ENCODE results near the gene SULT6B1. TPM values are rescaled to one million over a fixed set of nuclear protein-coding genes. Genes with fewer than 3 reads are reported as not detected.

SULT6B1 gene
- total RNA-seq, 1 experiment from 2014 or later, result not detected

- DNase-seq (ENCODE audit: low read depth), result peak; percentile 4
Observed at GRCh38 chr2:37195862-37196319, 7.4 kb upstream of the SULT6B1 start.

GRCh38 chr2:37192551-37192950, 4.1 kb upstream of the SULT6B1 start:
- DNase-seq (ENCODE audit: low read depth), result no peak

DNA sequence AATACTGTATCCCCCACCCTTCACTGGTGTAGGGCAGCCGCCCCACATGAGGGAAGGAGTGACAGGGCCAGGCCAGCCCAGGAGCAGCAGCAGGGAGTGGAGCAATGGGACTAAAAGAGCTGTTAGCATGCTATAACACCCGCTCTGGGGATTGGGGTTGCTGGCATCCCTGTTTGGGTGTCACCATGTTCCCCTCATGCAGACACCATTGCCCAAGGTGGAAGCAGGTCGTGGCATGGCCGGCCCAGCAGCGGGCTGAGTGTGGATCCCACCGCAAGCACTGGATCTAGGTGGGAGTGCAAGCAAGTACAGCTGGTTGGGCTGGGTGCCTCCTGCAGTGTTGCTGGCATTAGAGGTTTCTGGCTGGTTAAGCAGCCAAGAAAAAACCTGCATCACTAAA, 3.3 kb upstream of the SULT6B1 start:
- DNase-seq (ENCODE audit: low read depth), result no peak

DNA sequence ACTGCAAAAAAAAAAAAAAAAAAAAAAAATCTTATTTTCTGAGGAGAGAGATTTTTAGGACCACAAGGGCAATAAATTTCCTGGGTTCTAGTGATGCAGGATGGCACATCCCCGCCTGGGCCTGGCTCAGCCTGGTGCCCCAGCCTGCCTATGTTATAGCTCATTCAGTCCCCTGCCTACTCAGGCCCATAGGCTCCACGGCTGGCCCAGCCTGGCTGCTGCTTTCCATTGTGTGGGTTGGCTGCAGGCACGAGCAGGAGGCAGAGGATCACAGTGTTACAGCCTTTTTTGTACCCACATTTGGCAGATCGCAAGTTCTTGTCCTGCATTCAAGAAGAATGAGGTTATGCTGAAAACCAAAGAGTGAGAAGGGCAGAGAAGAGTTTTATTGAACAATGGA, 2.8 kb upstream of the SULT6B1 start:
- no peak for DNase-seq (ENCODE audit: low read depth)

DNA sequence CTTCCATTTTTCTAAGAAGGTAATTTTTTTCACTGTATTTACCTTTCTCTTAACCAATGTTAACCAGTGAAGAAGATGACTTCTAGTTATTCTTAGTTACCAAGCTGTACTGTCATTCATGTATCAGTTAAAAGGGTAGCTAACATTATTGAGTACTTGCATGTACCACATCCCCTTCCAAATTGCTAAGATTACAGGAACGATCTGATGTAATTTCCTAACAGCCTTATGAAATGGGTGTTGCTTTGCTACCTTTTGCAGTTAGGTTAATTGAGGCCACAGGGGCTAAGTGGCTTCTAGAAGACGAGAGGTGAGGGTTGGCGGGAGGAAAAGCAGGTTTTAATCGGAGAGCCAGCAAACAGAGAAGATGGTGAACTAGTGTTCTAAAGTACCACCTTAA, 1.8 kb upstream of the SULT6B1 start:
- DNase-seq (ENCODE audit: low read depth), result no peak

- peak; percentile 90 for DNase-seq (ENCODE audit: low read depth)
Observed at GRCh38 chr2:37189452-37190153, 1.1 kb upstream of the SULT6B1 start.

DNA sequence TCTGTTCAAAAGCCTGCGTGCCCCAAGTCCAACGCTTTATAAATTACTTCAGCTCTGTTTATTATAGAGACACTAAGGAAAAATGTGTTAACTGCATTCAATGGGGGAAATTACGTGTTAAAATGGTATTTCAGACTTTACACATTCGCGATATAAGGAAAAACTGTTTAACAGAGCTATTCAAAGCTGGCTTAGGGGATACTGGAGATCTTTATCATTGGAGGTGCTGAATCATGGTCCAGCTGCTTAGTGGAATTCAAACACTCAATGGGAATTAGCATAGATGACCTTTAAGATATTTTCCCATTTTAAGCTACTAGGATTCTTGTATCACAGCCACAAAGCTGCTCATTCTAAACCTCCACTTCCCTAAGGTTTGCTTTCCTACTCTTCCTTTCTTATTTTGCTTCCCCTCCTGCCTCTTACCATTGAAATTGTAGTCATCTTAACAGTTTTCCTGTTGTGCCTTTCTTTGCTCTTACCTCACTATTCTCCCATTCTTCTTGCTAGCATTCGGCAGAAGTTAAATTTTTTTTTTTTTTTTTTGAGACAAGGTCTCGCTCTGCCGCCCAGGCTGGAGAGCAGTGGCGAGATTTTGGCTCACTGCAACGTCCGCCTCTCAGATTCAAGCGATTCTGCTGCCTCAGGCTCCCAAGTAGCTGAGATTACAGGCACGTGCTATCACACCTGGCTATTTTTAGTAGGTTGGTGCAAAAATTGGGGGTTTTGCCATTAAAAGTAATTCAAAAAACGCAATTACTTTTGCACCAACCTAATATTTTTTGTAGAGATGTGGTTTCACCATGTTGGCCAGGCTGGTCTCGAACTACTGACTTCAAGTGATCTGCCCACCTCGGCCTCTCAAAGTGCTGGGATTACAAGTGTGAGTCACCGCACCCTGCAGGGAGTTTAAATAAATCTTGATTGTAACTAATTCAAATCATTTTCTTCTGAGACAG, 6.5 kb downstream of the SULT6B1 start:
- DNase-seq (ENCODE audit: low read depth), result peak; percentile 76

GRCh38 chr2:37180640-37181039, 7.8 kb downstream of the SULT6B1 start:
- no peak for DNase-seq (ENCODE audit: low read depth)

GRCh38 chr2:37180006-37180639, 8.3 kb downstream of the SULT6B1 start:
- DNase-seq (ENCODE audit: low read depth), result no peak

DNA sequence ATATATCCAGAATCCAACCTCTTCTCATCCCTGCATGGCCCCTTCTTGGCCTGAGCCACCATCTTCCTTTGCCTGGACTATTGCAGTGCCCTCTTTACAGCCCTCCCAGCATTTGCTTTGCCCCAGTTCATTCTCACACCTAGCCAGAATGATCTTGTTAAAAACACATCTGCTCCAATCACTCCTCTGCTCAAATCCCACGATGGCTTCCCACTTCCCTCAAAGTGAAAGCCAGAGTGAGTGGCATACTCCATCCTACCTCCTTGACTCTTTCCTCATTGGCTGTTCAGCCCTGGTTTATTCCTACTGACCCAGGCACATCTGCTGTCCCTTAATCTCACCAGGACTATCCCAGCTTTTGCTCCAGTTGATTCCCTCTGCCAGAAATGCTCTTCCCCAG, 14.7 kb downstream of the SULT6B1 start:
- DNase-seq (ENCODE audit: low read depth), result no peak

DNA sequence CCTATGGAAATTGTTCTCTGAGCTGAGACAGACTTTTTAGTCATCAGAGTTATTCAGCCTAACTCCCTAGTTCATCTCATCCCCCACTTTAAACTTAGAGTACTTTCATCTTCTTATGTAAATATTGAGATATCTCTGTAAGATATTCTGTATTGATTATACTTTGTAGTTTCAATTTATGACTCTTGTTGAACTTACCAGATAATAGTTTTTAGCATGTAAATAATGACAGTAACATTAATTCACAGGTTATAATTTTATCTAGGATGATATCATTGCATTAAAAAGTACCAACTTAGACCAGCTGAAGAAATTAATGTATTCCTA, 16.9 kb downstream of the SULT6B1 start:
- no peak for DNase-seq (ENCODE audit: low read depth)

DNA sequence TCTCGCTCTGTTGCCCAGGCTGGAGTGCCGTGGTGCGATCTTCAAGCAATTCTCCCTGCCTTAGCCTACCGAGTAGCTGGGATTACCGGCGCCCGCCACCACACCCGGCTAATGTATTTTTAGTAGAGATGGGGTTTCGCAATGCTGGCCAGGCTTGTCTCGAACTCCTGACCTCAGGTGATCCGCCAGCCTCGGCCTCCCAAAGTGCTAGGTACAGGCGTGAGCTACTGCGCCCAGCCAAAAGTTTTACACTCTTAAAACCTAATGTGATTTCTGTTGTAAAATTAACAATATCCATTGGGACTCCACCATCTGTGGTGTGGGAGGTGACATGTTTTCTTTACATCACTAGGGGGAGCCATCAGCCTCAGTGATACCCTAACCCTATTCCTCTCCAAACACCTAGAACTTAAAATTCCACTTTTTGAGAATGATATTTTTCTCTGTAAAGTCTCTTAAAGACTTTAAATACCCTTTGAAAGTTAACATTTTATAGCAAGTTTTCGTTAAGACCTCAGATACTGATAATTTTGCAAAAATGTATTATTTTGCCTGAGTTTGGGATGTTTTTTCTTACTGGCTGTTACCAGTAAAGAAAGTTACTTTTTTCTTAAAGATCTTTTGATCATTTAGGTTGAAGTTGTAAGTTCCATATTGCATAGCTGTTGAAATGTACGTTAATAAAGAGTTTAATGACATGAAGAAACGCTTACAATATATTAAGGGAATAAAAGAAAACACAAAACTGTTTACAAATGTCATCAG, 20.1 kb downstream of the SULT6B1 start:
- DNase-seq (ENCODE audit: low read depth), result peak; percentile 49

DNA sequence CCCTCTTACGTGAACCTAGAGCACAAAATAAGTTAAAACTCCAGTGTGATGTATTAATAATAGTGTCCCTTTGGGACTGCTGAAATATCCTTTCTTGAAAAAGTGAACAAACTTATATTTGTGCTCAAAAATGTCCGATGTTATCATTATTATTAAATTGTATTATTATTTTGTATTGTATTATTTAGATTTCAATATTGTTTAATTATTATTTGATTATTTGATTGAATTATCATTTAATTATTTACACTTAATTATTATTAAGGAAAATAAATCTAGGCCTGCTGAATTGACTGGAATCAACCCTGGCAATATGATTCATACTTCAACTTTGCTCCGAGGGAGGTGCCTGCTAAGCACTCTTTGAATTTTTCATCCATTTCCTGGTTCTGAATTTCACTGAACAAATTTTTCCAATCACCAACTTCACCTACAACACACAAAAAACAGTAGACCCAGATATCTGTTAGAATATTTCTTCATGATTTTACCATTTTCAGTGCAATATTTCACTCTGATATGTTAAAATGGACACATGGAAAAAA, 20.8 kb downstream of the SULT6B1 start:
- no peak for DNase-seq (ENCODE audit: low read depth)

- no peak for DNase-seq (ENCODE audit: low read depth)
Observed at GRCh38 chr2:37164757-37165156, 23.7 kb downstream of the SULT6B1 start.

DNA sequence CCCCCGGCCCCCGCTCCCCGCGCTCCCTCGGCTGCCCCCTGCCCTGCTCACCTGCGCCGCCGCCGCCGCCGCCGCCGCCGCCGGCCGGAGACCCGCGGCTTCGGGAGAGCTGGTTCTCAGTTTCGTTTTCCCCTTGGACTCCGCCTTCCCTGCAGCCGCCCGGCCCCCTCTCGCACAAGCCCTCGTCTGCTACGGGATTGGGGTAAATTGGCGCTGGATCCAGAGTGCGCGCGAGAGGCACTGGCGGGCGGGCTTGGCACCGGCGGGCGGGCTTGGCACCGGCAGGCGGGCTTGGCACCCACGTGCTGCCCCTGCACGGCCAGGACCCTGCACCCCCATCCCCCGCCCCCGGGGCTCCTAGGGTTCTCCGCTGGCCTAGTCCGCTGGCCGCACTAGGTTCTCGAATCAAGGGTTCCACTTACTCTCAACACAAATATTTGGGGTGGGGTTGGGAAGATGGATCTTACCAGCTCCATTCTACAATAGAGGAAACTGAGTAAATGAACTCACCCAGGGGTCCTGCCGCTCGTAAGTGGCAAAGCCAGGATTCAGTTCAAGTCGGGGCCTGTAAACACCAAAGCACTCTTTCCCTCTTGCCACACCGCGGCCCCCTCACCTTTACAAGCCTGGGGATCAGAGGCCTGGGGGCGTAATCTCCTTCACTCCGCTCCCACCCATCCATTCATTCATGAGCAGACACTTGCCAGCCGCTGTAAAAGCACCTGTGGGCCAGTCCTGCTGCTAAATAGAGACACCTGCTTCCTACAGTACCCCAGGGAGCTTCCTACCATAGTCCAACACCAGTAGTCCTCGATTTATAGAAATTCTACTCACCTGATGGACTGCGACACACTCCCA, 31.4 kb downstream of the SULT6B1 start, which contains the start of gene EIF2AK2:
TSS of gene EIF2AK2 (minus strand) at position 124 of the 858 bp plus-strand sequence. CDS start 9,174 bp downstream, outside the sequence.
- DNase-seq (ENCODE audit: low read depth), result peak; percentile 88

- DNase-seq (ENCODE audit: low read depth), result peak; percentile 58
Observed at GRCh38 chr2:37156071-37156856, 32.2 kb downstream of the SULT6B1 start.

DNA sequence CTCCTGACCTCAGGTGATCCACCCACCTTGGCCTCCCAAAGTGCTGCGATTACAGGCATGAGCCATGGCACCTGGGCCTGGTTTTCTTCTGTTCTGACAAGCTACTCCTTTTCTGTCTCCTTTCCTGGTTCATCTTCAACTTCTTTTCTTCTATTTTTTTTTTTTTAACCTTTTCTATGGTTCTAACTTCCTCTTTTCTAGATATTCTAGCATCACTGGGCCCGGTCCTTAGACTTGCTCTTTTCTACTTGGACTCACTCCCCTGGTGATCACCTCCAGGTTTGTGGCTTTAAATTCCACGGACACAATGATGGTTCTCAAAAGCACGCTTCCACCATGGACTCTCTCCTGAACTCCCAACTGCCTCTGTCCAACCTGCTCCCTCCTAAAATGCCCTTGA, 33.7 kb downstream of the SULT6B1 start:
- DNase-seq (ENCODE audit: low read depth), result no peak

DNA sequence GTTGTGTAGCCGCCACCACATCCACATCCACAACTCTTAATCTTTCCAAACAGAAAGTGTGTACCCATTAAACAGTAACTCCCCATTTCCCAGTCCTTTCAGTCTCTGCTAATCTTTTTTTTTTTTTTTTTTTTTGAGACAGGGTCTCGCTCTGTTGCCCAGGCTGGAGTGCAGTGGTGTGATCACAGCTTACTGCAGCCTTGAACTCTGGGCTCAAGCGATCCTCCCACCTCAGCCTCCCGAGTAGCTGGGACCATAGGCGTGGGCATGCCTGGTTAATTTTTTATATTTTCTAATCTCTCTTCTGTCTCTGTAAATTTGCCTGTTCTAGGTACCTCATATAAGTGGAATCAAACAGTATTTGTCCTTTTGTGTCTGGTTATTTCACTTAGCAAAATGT, 35.2 kb downstream of the SULT6B1 start:
- no peak for DNase-seq (ENCODE audit: low read depth)

- DNase-seq (ENCODE audit: low read depth), result no peak
Observed at GRCh38 chr2:37149626-37150322, 38.7 kb downstream of the SULT6B1 start.

Measured in M059J (cell line).